ENCODE measurements around the gene HNRNPF.
A peak's percentile ranks its signal among the peaks of the same experiment; 100 is the strongest.

HNRNPF gene

DNA sequence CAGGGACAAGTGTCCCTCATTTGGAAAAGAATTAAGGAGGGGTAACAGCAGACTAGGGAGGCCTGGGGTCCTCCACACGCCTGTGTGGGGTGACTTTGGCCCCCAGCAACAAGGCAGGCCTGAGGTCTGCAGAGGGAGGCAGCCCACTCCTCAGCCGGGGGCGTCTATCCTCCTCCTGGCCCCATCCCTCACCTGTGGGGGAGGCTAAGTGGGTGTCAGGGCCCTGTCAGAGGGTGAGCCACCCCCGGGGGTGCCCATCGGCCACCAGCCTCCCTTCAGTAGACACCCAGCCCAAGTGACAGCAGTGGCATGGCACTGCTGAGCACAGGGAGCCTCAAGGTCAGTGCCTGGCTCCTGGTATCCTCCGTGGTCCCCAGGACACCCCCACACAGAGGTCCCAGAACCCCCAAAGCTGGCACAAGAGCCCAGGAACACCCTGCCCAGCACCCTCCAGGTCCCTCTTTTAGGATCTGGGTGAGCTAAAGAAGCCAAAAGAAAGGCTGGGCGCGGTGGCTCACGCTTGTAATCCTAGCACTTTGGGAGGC lies 38.2 kb downstream of the HNRNPF start:
- FAIRE-seq = no peak
- no peak for DNase-seq (ENCODE audit: insufficient read length, low spot score)
- TF ChIP-seq TAF1 (IDR thresholded peaks at IDR 0.05; ENCODE audit: low read depth, low read length) = no peak
- no peak for TF ChIP-seq SPI1 (IDR thresholded peaks at IDR 0.05; ENCODE audit: low read depth, low read length)
- no peak for TF ChIP-seq POLR2A (IDR thresholded peaks at IDR 0.05; ENCODE audit: low read depth, low read length)
- TF ChIP-seq POU2F2 (IDR thresholded peaks at IDR 0.05; ENCODE audit: low read depth, low read length) = no peak
- no peak for TF ChIP-seq POLR2AphosphoS5 (IDR thresholded peaks at IDR 0.05; ENCODE audit: low read depth, low read length)
- no peak for TF ChIP-seq PAX5 (IDR thresholded peaks at IDR 0.05; ENCODE audit: insufficient read depth, low read length, severe bottlenecking)

DNA sequence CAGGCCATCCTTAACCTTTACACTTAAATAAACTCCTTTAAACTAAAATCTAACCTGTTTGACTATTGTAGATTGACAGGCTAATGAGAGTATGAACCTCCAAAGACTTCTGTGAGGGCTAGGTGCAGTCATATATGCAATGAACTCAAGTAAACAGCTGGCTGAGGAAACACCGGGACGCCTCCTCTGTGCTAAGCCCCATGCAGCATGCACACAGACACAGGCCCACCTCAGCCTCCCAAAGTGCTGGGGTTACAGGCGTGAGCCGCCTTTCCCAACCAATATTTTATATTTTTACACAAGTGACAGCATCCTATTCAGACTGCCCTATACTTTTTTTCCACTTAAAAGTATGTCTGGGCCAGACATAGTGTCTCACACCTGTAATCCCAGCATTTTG lies 39.1 kb downstream of the HNRNPF start:
- FAIRE-seq (no peak), DNase-seq (ENCODE audit: insufficient read length, low spot score) (no peak)
- no peak for TF ChIP-seq PAX5 (IDR thresholded peaks at IDR 0.05; ENCODE audit: insufficient read depth, low read length, severe bottlenecking)
- TF ChIP-seq SPI1 (IDR thresholded peaks at IDR 0.05; ENCODE audit: low read depth, low read length) = no peak
- TF ChIP-seq POLR2AphosphoS5 (IDR thresholded peaks at IDR 0.05; ENCODE audit: low read depth, low read length) = no peak
- no peak for TF ChIP-seq TAF1 (IDR thresholded peaks at IDR 0.05; ENCODE audit: low read depth, low read length)
- TF ChIP-seq POU2F2 (IDR thresholded peaks at IDR 0.05; ENCODE audit: low read depth, low read length) = no peak
- TF ChIP-seq POLR2A (IDR thresholded peaks at IDR 0.05; ENCODE audit: low read depth, low read length) = no peak

DNA sequence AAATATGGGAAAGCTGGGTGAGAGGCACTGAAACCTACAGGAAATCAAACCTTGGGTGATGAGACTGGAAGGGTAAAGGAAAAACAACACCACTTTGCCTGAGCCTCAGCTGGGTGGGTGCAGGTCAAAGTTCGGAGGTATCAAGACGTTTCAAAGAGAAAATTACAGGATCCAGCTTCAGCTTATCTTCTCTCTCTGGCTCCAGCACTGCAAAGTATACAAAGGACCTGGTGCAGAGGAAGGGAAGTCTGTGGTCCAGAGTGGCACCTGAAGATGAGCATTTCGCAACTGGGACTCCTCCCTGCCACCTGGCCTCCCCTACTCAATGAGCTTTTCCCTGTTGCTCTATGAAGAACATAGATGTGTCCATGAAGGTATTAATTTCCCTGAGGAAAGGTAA lies 44.0 kb downstream of the HNRNPF start:
- DNase-seq (ENCODE audit: insufficient read length, low spot score) = no peak
- FAIRE-seq = no peak
- no peak for TF ChIP-seq POU2F2 (IDR thresholded peaks at IDR 0.05; ENCODE audit: low read depth, low read length)
- TF ChIP-seq POLR2AphosphoS5 (IDR thresholded peaks at IDR 0.05; ENCODE audit: low read depth, low read length) = no peak
- no peak for TF ChIP-seq TAF1 (IDR thresholded peaks at IDR 0.05; ENCODE audit: low read depth, low read length)
- TF ChIP-seq PAX5 (IDR thresholded peaks at IDR 0.05; ENCODE audit: insufficient read depth, low read length, severe bottlenecking) = no peak
- TF ChIP-seq SPI1 (IDR thresholded peaks at IDR 0.05; ENCODE audit: low read depth, low read length) = no peak
- no peak for TF ChIP-seq POLR2A (IDR thresholded peaks at IDR 0.05; ENCODE audit: low read depth, low read length)

DNA sequence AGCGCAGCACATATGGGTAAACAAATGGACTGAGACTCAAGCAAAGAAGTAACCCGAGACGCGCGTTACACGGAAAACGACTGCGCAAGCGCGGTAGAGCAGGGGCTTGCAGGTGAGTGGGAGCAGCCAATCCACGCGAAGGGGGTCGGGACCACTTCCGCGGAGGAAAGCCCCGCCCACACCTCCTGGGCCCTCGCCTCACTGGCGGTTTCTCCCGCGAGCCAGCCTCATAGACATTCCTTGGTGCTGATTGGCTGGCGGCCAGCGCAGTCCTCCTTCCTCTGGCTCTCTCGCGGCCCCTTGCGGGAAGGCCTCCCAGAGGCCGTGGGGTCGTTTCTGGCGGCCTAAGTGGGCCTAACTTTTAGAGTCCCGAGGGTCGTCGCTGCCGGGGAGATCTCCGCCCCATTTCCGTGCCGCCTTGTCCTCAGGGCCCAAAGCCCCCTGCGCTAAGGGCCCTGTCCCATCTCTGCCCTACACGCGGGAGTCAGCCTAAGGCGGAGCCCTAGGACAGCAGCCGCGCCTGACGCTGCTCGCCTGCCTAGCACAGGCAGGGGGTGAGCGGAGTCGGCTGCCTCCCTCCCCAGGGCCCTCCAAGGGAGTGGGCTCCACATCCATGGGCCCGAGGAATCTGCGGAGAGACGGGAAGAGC lies 46.7 kb downstream of the HNRNPF start:
- FAIRE-seq (peak; percentile 99), DNase-seq (ENCODE audit: insufficient read length, low spot score) (peak; percentile 93)
- TF ChIP-seq POLR2AphosphoS5 (IDR thresholded peaks at IDR 0.05; ENCODE audit: low read depth, low read length) = peak; percentile 52
- no peak for TF ChIP-seq POU2F2 (IDR thresholded peaks at IDR 0.05; ENCODE audit: low read depth, low read length)
- peak; percentile 15; the same call in 1 of the 2 replicates for TF ChIP-seq SPI1 (IDR thresholded peaks at IDR 0.05; ENCODE audit: low read depth, low read length)
- no peak for TF ChIP-seq PAX5 (IDR thresholded peaks at IDR 0.05; ENCODE audit: insufficient read depth, low read length, severe bottlenecking)
- peak; percentile 42; the same call in 1 of the 2 replicates for TF ChIP-seq POLR2A (IDR thresholded peaks at IDR 0.05; ENCODE audit: low read depth, low read length)
- TF ChIP-seq TAF1 (IDR thresholded peaks at IDR 0.05; ENCODE audit: low read depth, low read length) = no peak; the same call in 1 of the 2 replicates

DNA sequence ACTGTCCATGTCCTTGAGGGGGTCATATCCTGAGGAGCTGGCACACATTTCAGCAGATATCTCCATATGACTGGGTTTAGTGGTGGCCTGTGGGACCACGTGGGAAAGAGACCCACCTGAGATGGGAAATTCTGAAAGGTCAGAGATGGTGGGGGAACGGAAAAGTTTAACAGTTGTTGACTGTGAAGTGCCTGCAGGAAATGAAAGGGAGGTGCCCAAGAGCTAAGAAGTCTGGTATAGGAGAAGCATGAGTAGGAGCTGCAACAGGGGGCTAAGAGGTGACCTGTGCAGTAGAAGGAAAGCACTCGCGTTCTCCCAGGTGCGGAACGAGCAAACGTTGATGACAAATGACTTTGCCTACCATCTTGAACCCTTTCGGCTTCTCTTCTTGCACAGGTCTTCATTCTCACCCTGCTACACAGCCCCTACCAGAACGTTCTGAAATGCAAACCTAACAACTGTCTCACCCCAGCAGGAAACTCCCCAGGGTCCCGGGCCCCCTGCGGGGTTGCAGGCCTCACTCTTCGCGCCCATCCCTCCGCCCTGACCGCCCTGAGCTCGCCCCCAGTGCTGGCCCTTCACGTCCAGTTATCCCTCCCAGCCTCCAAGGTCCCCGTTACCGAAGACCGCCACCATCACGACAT lies 47.3 kb downstream of the HNRNPF start:
- DNase-seq (ENCODE audit: insufficient read length, low spot score) (no peak), FAIRE-seq (peak; percentile 47)

DNA sequence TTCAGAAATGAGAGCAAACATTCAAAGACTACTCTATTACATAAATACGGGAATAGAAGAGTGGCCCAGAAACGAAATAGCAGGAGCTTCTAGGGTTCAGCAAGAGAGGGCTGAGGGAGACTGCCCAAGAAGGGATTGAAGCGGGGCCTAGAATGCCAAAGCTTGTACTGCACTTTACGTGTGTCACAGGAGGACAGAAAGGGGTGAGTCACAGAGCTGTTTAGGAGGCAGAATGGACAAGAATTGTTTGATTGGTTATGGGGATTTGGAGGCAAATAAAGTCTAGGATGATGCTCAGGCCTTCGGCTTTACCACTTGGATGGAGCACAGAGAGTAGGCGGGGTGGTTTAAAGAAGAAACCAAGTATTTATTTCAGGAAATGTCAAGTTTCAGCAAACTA lies 48.9 kb downstream of the HNRNPF start:
- no peak for DNase-seq (ENCODE audit: insufficient read length, low spot score)
- TF ChIP-seq PAX5 (IDR thresholded peaks at IDR 0.05; ENCODE audit: insufficient read depth, low read length, severe bottlenecking) (no peak), POLR2AphosphoS5 (IDR thresholded peaks at IDR 0.05; ENCODE audit: low read depth, low read length) (no peak), POLR2A (IDR thresholded peaks at IDR 0.05; ENCODE audit: low read depth, low read length) (no peak), TAF1 (IDR thresholded peaks at IDR 0.05; ENCODE audit: low read depth, low read length) (no peak), POU2F2 (IDR thresholded peaks at IDR 0.05; ENCODE audit: low read depth, low read length) (no peak), SPI1 (IDR thresholded peaks at IDR 0.05; ENCODE audit: low read depth, low read length) (no peak)
- no peak for FAIRE-seq

More for the DNA sequence above, 47.3 kb downstream of the HNRNPF start:
- no peak for TF ChIP-seq TAF1 (IDR thresholded peaks at IDR 0.05; ENCODE audit: low read depth, low read length)
- TF ChIP-seq POLR2AphosphoS5 (IDR thresholded peaks at IDR 0.05; ENCODE audit: low read depth, low read length) = no peak
- no peak for TF ChIP-seq POLR2A (IDR thresholded peaks at IDR 0.05; ENCODE audit: low read depth, low read length)
- no peak for TF ChIP-seq PAX5 (IDR thresholded peaks at IDR 0.05; ENCODE audit: insufficient read depth, low read length, severe bottlenecking)
- no peak for TF ChIP-seq POU2F2 (IDR thresholded peaks at IDR 0.05; ENCODE audit: low read depth, low read length)
- TF ChIP-seq SPI1 (IDR thresholded peaks at IDR 0.05; ENCODE audit: low read depth, low read length) = no peak

DNA sequence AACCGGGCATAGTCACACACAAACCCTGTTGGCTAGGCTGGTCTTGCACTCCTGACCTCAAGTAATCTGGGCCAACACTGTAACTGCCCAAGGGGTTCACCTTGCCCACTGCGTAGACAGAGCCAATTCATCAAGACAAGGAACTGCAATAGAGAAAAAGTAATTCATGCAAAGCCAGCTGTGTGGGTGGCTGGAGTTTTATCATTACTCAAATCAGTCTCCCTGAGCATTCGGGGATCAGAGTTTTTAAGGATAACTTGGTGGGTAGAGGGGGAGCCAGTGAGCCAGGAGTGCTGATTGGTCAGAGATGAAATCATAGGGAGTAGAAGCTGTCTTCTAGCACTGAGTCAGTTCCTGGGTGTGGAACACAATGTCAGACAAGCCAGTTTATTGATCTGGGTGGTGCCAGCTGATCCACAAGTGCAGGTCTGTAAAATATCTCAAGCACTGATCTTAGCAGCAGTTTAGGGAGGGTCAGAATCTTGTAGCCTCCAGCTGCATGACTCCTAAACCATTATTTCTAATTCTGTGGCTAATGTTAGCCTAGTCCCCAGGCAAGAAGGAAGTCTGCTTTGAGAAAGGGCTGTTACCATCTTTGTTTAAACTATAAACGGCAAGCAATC lies 53.1 kb downstream of the HNRNPF start:
- FAIRE-seq = no peak
- DNase-seq (ENCODE audit: insufficient read length, low spot score) = no peak
- TF ChIP-seq TAF1 (IDR thresholded peaks at IDR 0.05; ENCODE audit: low read depth, low read length) = no peak
- TF ChIP-seq SPI1 (IDR thresholded peaks at IDR 0.05; ENCODE audit: low read depth, low read length) = no peak
- TF ChIP-seq POLR2AphosphoS5 (IDR thresholded peaks at IDR 0.05; ENCODE audit: low read depth, low read length) = no peak
- TF ChIP-seq POU2F2 (IDR thresholded peaks at IDR 0.05; ENCODE audit: low read depth, low read length) = no peak
- no peak for TF ChIP-seq PAX5 (IDR thresholded peaks at IDR 0.05; ENCODE audit: insufficient read depth, low read length, severe bottlenecking)
- TF ChIP-seq POLR2A (IDR thresholded peaks at IDR 0.05; ENCODE audit: low read depth, low read length) = no peak

DNA sequence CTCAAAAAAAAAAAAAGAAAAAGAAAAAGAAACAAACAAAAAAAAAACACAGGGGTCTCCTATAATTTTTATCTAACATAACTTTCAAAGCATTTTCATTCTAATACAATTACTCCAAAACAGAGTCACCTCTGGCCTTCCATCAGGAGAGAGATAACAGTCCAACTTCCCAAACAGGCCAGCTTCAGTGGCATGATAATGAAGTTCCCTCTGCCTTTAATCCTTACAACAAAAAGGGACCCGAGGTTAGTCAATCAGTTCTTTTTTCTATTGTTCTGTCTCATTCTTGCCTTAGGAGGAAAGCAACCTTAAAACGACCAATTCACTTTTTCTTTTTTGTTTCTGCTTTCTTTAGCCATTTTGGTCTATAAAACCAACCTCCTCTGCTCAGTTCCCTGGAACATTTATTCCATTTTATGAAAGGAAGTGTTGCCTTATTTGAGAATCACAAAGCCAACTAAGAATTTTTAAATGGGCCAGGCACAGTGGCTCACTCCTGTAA lies 54.1 kb downstream of the HNRNPF start:
- no peak for TF ChIP-seq TAF1 (IDR thresholded peaks at IDR 0.05; ENCODE audit: low read depth, low read length)
- no peak for TF ChIP-seq POLR2A (IDR thresholded peaks at IDR 0.05; ENCODE audit: low read depth, low read length)
- no peak for FAIRE-seq

DNA sequence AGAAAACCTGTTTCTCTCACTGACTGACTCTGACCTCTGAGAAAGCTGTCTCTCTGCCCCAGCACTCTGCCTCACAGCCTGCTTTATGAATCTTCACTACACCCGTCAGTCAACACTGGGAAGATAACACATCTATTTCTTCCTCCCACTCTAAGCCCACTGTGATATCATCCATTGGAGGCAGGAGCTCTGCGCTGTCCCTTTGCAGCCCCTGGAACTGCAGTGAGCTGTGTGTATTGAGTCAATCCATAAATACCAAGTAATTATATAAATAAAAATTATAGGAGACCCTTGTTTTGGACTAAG lies 54.7 kb downstream of the HNRNPF start:
- FAIRE-seq (no peak), DNase-seq (ENCODE audit: insufficient read length, low spot score) (no peak)
- TF ChIP-seq POLR2A (IDR thresholded peaks at IDR 0.05; ENCODE audit: low read depth, low read length) (no peak), POLR2AphosphoS5 (IDR thresholded peaks at IDR 0.05; ENCODE audit: low read depth, low read length) (no peak), POU2F2 (IDR thresholded peaks at IDR 0.05; ENCODE audit: low read depth, low read length) (no peak), SPI1 (IDR thresholded peaks at IDR 0.05; ENCODE audit: low read depth, low read length) (no peak), PAX5 (IDR thresholded peaks at IDR 0.05; ENCODE audit: insufficient read depth, low read length, severe bottlenecking) (no peak), TAF1 (IDR thresholded peaks at IDR 0.05; ENCODE audit: low read depth, low read length) (no peak)

More for the DNA sequence above, 54.1 kb downstream of the HNRNPF start:
- DNase-seq (ENCODE audit: insufficient read length, low spot score) = no peak

Measured in GM12891 (cell line).